ENCODE results near the gene MEIKIN.

Gene MEIKIN

DNA sequence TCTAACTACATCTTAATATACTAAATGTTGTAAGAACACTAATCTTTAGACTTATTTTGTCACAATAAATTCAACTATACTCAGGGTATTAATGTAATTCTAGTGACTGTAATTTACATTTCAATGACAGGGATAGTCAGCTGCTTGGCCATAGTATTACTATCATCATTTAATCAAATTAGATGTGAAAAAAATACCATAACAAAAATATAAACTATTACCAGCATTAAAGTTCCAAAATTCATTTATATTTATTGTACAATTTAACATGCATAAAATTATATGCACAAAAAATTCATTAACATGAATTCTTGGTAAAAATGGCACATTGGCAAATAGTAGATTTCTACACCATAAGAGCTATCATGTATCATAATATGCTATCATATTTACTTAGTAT is 177.6 kb downstream of the MEIKIN start:
- H3K9me3 Mint-ChIP-seq = peaks cover 5% of the 10 kb centered on the region

DNA sequence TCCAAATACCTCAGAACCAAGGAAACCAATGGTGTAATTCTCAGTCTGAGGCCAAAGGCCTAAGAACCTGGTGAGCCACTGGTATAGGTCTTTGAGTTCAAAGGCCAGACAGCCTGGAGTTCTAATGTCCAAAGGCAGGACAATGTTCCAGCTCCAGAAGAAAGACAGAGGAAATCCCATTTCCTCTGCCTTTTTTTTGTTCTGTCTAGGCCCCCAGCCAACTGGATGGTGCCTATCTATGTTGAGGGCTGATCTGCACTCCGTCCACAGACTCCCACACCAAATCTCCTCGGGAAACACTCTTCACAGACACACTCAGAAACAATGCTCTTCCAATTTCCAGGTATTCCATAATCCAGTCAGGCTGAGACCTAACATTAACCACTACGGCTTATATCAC is 178.8 kb downstream of the MEIKIN start:
- Mint-ChIP-seq H3K27ac (no peak overlapping the region), H3K4me1 (peaks cover 11% of the 10 kb centered on the region), H3K36me3 (ENCODE audit: low read depth) (peaks cover 25% of the 10 kb centered on the region), H3K9me3 (peaks cover 9% of the 10 kb centered on the region), H3K27me3 (no peaks in the 10 kb centered on the region), H3K4me3 (no peak overlapping the region)
- no peak for ATAC-seq
- DNase-seq = no peak

More for the DNA sequence above, 177.6 kb downstream of the MEIKIN start:
- Mint-ChIP-seq H3K36me3 (ENCODE audit: low read depth) (peaks cover 23% of the 10 kb centered on the region), H3K4me1 (peaks cover 11% of the 10 kb centered on the region), H3K4me3 (no peak overlapping the region), H3K27ac (no peak overlapping the region), H3K27me3 (no peaks in the 10 kb centered on the region)
- DNase-seq = no peak
- no peak for ATAC-seq

DNA sequence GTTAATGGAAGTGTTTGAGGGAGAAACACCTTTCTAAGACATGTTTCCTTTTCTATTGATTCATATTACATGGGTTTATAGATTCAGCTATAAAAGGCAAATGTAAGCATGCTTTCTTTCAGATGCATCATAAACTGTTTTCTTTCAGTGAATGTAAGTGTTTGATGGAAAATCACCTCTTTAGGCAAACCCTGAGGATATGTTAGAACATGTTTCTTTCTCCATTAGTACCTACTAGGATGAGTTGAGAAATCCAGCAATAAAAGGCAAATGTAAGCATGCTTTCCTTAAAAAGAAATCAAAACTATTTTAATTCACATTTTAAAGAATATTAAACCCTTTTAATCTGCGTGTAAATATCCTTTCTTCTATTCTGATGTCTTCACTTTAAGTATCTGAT is 180.2 kb downstream of the MEIKIN start:
- no peak for DNase-seq
- Mint-ChIP-seq H3K9me3 (peaks cover 12% of the 10 kb centered on the region), H3K27me3 (no peaks in the 10 kb centered on the region), H3K4me3 (no peak overlapping the region), H3K36me3 (ENCODE audit: low read depth) (peaks cover 29% of the 10 kb centered on the region), H3K27ac (no peak overlapping the region), H3K4me1 (peaks cover 13% of the 10 kb centered on the region)
- ATAC-seq = no peak

DNA sequence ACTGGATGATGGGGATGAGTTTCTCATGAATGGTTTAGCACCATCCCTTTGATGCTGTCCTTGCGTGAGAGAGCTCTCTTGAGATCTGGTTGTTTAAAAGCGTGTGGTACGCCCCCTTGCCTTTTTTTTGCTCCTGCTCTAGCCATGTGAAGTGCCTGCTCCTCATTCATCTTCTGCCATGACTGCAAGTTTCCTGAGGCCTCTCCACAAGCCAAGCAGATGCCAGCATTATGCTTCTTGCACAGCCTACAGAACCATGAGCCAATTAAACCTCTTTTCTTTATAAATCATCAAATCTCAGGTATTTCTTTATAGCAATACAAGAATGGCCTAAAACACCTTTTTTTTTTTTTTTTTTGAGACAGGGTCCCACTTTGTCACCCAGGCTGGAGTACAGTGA is 181.5 kb downstream of the MEIKIN start:
- no peak for DNase-seq

DNA sequence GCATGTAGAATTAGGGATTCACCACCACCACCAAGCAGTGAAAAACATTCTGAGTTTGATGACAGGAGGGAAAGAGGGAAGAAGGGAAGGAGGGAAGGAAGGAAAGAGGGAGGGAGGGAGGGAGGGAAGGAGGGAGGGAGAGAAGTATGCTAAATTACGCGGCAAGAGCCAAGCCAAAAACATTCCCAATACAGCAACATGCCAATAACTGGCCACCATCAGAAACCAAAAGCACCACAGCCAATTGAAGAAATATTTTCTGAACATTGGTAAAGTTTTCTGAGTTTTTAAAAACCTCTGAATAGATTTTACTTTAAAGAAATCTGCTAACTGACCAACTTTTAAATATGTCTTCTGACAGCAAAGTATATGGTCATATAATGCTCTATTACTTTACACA is 184.7 kb downstream of the MEIKIN start:
- DNase-seq = no peak
- Mint-ChIP-seq H3K27ac (no peak overlapping the region), H3K4me1 (peaks cover 16% of the 10 kb centered on the region), H3K27me3 (no peaks in the 10 kb centered on the region), H3K9me3 (peaks cover 15% of the 10 kb centered on the region), H3K36me3 (ENCODE audit: low read depth) (peaks cover 23% of the 10 kb centered on the region), H3K4me3 (no peak overlapping the region)
- no peak for ATAC-seq

More for the DNA sequence above, 181.5 kb downstream of the MEIKIN start:
- H3K36me3 Mint-ChIP-seq (ENCODE audit: low read depth) = peaks cover 29% of the 10 kb centered on the region
- ATAC-seq = no peak
- H3K4me3 Mint-ChIP-seq = no peak overlapping the region
- H3K9me3 Mint-ChIP-seq = peaks cover 15% of the 10 kb centered on the region
- no peaks in the 10 kb centered on the region for H3K27me3 Mint-ChIP-seq
- H3K27ac Mint-ChIP-seq = no peak overlapping the region
- peaks cover 12% of the 10 kb centered on the region for H3K4me1 Mint-ChIP-seq

DNA sequence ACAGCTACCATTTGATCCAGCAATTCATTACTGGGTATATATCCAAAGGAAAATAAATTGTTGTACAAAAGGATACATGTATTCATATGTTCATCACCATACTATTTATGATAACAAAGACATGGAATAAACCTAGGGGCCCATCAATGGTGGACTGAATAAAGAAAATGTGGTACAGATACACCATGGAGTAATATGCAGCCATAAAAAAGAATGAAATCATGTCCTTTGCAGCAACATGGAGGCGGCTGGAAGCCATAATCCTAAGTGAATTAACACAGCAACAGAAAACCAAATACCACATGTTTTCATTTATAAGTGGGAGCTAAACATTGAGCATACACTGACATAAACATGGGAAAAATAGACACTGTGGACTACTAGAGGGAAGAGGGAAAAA is 185.8 kb downstream of the MEIKIN start:
- no peak for DNase-seq
- Mint-ChIP-seq H3K36me3 (ENCODE audit: low read depth) (peaks cover 16% of the 10 kb centered on the region), H3K4me1 (peaks cover 21% of the 10 kb centered on the region), H3K9me3 (peaks cover 15% of the 10 kb centered on the region), H3K4me3 (no peak overlapping the region), H3K27me3 (no peaks in the 10 kb centered on the region), H3K27ac (no peak overlapping the region)
- ATAC-seq = no peak

DNA sequence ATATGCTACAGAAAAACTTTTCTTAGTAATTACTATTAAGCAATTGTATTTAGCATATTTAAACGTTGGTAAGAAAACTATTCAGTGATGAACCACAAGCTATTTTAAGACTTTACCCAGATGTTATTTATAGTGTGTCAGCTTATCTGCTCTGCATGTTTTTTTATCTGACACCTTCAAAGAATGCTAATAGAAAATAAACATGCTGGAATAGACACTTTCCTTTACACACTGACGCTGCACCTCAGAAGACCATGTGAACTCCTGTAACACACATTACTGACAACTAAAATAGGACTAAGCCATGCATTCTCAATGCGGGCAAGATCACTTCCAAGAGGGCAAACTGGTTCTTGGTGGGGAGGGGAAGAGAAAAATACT is 187.0 kb downstream of the MEIKIN start:
- H3K4me3 Mint-ChIP-seq = no peak overlapping the region
- H3K4me1 Mint-ChIP-seq = peaks cover 22% of the 10 kb centered on the region
- no peak for DNase-seq
- H3K9me3 Mint-ChIP-seq = peaks cover 10% of the 10 kb centered on the region
- H3K27ac Mint-ChIP-seq = no peak overlapping the region
- no peaks in the 10 kb centered on the region for H3K27me3 Mint-ChIP-seq
- peaks cover 5% of the 10 kb centered on the region for H3K36me3 Mint-ChIP-seq (ENCODE audit: low read depth)
- ATAC-seq = no peak

DNA sequence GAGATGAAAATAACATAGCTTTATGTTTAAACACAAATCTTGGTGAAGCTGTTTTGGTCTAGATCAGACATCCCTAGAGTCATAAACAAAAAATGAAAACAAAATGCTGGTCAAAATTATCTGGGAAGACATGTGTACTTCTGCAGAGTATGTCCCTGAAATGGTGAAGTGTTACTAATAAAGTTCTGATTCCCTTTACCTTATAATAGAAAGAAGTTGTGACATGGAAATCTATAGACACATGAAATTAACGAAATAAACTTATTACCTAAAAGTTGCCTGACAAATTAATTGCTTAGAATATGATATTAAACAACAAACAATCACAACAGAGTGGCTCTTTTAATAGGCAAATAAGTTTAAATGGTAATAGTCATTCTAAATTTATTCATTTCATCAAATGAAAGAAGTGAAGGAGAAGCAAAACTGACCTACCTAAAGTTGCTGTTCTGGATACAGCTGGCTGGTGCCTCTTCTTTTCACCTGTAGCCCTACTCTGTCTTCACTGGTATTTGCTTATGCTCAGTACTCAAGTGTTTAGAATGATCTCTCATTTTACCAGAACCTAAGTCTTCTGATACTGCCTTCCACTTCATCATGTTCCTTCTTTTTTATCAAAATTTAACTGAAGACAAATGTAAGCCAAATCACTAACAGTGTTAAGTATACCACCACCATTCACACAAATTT is 187.5 kb downstream of the MEIKIN start:
- peaks cover 22% of the 10 kb centered on the region for H3K4me1 Mint-ChIP-seq
- no peaks in the 10 kb centered on the region for H3K27me3 Mint-ChIP-seq
- no peak overlapping the region for H3K27ac Mint-ChIP-seq
- no peak for DNase-seq
- no peak for ATAC-seq
- no peak overlapping the region for H3K4me3 Mint-ChIP-seq
- peaks cover 10% of the 10 kb centered on the region for H3K36me3 Mint-ChIP-seq (ENCODE audit: low read depth)
- peaks cover 14% of the 10 kb centered on the region for H3K9me3 Mint-ChIP-seq
